ENCODE measurements around the gene VOPP1. TPM values are rescaled to one million over a fixed set of nuclear protein-coding genes. Genes with fewer than 3 reads are reported as not detected.
"Not testable (repeated sequence)": the region's sequence is repeated elsewhere in the genome, so short reads cannot be mapped to it uniquely, and the experiment has no call there.

The VOPP1 gene
- total RNA-seq, 2 donors from 2014 or later: 88.9 to 131 TPM

- no peaks in the 10 kb centered on the region for H3K27me3 ChIP-seq (replicated peaks; ENCODE audit: insufficient read depth)
- no peak overlapping the region for H3K4me3 ChIP-seq
- no peak for TF ChIP-seq CTCF (IDR thresholded peaks at IDR 0.05)
- DNase-seq (ENCODE audit: low spot score) (no peak), ATAC-seq (ENCODE audit: insufficient number of reproducible peaks, low FRiP score, low read depth) (no peak)
- peaks cover 11% of the 10 kb centered on the region for H3K36me3 ChIP-seq
- no peak overlapping the region for H3K27ac ChIP-seq
- H3K9me3 ChIP-seq: no peaks in the 10 kb centered on the region
- H3K4me1 ChIP-seq (ENCODE audit: control insufficient read depth in 1 of 2, low read depth in 2 of 2): no peaks in the 10 kb centered on the region
Observed at GRCh38 chr7:55475855-55476803, 96.2 kb downstream of the VOPP1 start.

- no peak overlapping the region for H3K27ac ChIP-seq
- no peak overlapping the region for H3K4me3 ChIP-seq
- no peak for TF ChIP-seq CTCF (IDR thresholded peaks at IDR 0.05)
- ATAC-seq (ENCODE audit: insufficient number of reproducible peaks, low FRiP score, low read depth): no peak
- no peak for DNase-seq (ENCODE audit: low spot score)
- no peaks in the 10 kb centered on the region for H3K27me3 ChIP-seq (replicated peaks; ENCODE audit: insufficient read depth)
- no peaks in the 10 kb centered on the region for H3K9me3 ChIP-seq
- no peaks in the 10 kb centered on the region for H3K4me1 ChIP-seq (ENCODE audit: control insufficient read depth in 1 of 2, low read depth in 2 of 2)
- peaks cover 11% of the 10 kb centered on the region for H3K36me3 ChIP-seq
Observed at GRCh38 chr7:55474944-55475854, 97.1 kb downstream of the VOPP1 start.

GRCh38 chr7:55473932-55474331 lies 98.4 kb downstream of the VOPP1 start:
- Histone ChIP-seq H3K36me3 (peaks cover 11% of the 10 kb centered on the region), H3K27me3 (replicated peaks; ENCODE audit: insufficient read depth) (no peaks in the 10 kb centered on the region), H3K27ac (no peak overlapping the region), H3K9me3 (no peaks in the 10 kb centered on the region), H3K4me3 (no peak overlapping the region), H3K4me1 (ENCODE audit: control insufficient read depth in 1 of 2, low read depth in 2 of 2) (no peaks in the 10 kb centered on the region)
- DNase-seq (ENCODE audit: low spot score) (no peak), ATAC-seq (ENCODE audit: insufficient number of reproducible peaks, low FRiP score, low read depth) (no peak)
- TF ChIP-seq CTCF (IDR thresholded peaks at IDR 0.05): no peak

- no peak overlapping the region for H3K4me3 ChIP-seq
- ATAC-seq (ENCODE audit: insufficient number of reproducible peaks, low FRiP score, low read depth): no peak
- peaks cover 15% of the 10 kb centered on the region for H3K36me3 ChIP-seq
- TF ChIP-seq CTCF (IDR thresholded peaks at IDR 0.05): no peak
- no peak overlapping the region for H3K27ac ChIP-seq
- no peaks in the 10 kb centered on the region for H3K9me3 ChIP-seq
- no peaks in the 10 kb centered on the region for H3K4me1 ChIP-seq (ENCODE audit: control insufficient read depth in 1 of 2, low read depth in 2 of 2)
- no peaks in the 10 kb centered on the region for H3K27me3 ChIP-seq (replicated peaks; ENCODE audit: insufficient read depth)
- no peak for DNase-seq (ENCODE audit: low spot score)
Observed at GRCh38 chr7:55472928-55473725, 99.2 kb downstream of the VOPP1 start.

GRCh38 chr7:55472406-55472805 lies 99.9 kb downstream of the VOPP1 start:
- H3K4me3 ChIP-seq; H3K9me3 ChIP-seq; H3K27ac ChIP-seq; ATAC-seq (ENCODE audit: insufficient number of reproducible peaks, low FRiP score, low read depth); H3K4me1 ChIP-seq (ENCODE audit: control insufficient read depth in 1 of 2, low read depth in 2 of 2); H3K27me3 ChIP-seq (replicated peaks; ENCODE audit: insufficient read depth); DNase-seq (ENCODE audit: low spot score): not testable (repeated sequence)
- H3K36me3 ChIP-seq: peaks cover 13% of the 10 kb centered on the region

- not testable (repeated sequence) for H3K9me3 ChIP-seq; H3K27me3 ChIP-seq (replicated peaks; ENCODE audit: insufficient read depth); DNase-seq (ENCODE audit: low spot score); ATAC-seq (ENCODE audit: insufficient number of reproducible peaks, low FRiP score, low read depth); H3K27ac ChIP-seq; H3K4me3 ChIP-seq; H3K4me1 ChIP-seq (ENCODE audit: control insufficient read depth in 1 of 2, low read depth in 2 of 2)
- peaks cover 11% of the 10 kb centered on the region for H3K36me3 ChIP-seq
Observed at GRCh38 chr7:55471594-55471993, 100.7 kb downstream of the VOPP1 start.
